ENCODE measurements around the gene ACOT13.

DNA sequence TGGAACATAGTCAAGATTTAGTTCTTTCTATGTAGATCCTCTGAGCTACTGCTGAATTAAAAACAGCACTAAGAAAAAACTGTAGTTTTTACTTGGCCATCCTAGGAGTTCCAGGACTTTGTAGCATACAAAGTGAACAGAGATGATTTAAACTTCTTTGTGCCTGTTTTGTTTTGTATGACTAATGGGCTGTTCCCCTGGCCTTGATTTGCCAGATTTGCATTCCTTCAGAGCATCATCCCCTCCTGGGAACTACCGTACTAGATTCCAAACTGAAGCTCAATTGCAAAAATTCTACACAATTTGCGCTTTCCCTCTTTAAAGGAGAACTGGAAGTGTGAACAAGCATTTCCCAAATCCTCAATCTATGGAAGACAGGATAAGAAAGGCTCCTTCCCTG lies 23.1 kb downstream of the ACOT13 start:
- TF ChIP-seq, protein P1, sequence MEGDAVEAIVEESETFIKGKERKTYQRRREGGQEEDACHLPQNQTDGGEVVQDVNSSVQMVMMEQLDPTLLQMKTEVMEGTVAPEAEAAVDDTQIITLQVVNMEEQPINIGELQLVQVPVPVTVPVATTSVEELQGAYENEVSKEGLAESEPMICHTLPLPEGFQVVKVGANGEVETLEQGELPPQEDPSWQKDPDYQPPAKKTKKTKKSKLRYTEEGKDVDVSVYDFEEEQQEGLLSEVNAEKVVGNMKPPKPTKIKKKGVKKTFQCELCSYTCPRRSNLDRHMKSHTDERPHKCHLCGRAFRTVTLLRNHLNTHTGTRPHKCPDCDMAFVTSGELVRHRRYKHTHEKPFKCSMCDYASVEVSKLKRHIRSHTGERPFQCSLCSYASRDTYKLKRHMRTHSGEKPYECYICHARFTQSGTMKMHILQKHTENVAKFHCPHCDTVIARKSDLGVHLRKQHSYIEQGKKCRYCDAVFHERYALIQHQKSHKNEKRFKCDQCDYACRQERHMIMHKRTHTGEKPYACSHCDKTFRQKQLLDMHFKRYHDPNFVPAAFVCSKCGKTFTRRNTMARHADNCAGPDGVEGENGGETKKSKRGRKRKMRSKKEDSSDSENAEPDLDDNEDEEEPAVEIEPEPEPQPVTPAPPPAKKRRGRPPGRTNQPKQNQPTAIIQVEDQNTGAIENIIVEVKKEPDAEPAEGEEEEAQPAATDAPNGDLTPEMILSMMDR (IDR thresholded peaks at IDR 0.05) = no peak
- no peak for TF ChIP-seq POLR2A (IDR thresholded peaks at IDR 0.05; ENCODE audit: low read length)
- TF ChIP-seq KDM1A (IDR thresholded peaks at IDR 0.05; ENCODE audit: low read depth) = no peak

Data from A549 (cell line).